ENCODE results near the gene PPP1R36. TPM values are rescaled to one million over a fixed set of nuclear protein-coding genes. Genes with fewer than 3 reads are reported as not detected.

Gene PPP1R36
- total and polyA plus RNA-seq, 2 of the 13 experiments (the other 11 are each of a cell fraction or from before 2014, with no cell fraction given), result 0.11 to 0.17 TPM

DNA sequence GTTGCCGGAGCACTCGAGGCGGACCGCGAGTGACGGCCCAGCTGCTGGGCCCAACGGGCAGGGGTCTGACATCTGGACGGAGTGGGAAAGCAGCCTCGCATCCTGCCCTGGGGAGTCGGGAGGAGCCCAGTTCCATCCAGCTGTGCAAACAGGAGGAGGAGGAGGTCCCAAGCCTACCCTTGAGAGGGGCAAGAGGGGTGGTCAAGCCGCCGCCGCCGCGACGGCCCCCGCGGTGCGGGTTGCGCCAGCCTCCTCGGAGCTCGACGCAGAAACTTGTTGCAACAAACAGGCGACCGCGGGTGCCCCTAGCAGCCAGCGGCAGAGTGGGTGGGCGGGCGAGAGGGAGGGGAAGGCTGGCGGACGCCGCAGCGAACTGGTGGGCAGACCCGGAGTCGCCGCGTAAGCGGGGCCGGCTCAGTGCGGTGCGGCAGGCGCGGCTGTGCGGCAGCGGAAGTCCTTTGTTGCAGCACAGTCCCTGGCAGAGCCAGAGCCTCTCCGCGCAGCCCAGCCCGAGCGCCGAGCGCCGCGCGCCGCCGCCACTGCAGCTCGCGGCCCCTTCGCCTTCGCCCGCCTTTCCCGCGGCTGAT is 45.4 kb upstream of the PPP1R36 start, which contains the start of gene ZBTB1 (continued):
- TF ChIP-seq, protein P1, sequence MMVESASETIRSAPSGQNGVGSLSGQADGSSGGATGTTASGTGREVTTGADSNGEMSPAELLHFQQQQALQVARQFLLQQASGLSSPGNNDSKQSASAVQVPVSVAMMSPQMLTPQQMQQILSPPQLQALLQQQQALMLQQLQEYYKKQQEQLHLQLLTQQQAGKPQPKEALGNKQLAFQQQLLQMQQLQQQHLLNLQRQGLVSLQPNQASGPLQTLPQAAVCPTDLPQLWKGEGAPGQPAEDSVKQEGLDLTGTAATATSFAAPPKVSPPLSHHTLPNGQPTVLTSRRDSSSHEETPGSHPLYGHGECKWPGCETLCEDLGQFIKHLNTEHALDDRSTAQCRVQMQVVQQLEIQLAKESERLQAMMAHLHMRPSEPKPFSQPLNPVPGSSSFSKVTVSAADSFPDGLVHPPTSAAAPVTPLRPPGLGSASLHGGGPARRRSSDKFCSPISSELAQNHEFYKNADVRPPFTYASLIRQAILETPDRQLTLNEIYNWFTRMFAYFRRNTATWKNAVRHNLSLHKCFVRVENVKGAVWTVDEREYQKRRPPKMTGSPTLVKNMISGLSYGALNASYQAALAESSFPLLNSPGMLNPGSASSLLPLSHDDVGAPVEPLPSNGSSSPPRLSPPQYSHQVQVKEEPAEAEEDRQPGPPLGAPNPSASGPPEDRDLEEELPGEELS (CRISPR knock-in tag; IDR thresholded peaks at IDR 0.05), result no peak; the same call in 1 of the 2 replicates
- TF ChIP-seq, protein P2, sequence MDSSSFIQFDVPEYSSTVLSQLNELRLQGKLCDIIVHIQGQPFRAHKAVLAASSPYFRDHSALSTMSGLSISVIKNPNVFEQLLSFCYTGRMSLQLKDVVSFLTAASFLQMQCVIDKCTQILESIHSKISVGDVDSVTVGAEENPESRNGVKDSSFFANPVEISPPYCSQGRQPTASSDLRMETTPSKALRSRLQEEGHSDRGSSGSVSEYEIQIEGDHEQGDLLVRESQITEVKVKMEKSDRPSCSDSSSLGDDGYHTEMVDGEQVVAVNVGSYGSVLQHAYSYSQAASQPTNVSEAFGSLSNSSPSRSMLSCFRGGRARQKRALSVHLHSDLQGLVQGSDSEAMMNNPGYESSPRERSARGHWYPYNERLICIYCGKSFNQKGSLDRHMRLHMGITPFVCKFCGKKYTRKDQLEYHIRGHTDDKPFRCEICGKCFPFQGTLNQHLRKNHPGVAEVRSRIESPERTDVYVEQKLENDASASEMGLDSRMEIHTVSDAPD (CRISPR knock-in tag; IDR thresholded peaks at IDR 0.05), result 0 out of 2 replicates have a peak, but pooled peaks have one; percentile 3
- TF ChIP-seq ZNF432 (CRISPR knock-in tag; IDR thresholded peaks at IDR 0.05; ENCODE audit: borderline replicate concordance), result 0 out of 2 replicates have a peak, but pooled peaks have one; percentile 49
- 0 out of 2 replicates have a peak, but pooled peaks have one; percentile 24 for TF ChIP-seq KLF15 (CRISPR knock-in tag; IDR thresholded peaks at IDR 0.05; ENCODE audit: borderline replicate concordance)
- TF ChIP-seq ZNF589 (CRISPR knock-in tag; conservative IDR thresholded peaks at IDR 0.05), result peak; percentile 36; the same call in 1 of the 2 replicates
- TF ChIP-seq, protein P3, sequence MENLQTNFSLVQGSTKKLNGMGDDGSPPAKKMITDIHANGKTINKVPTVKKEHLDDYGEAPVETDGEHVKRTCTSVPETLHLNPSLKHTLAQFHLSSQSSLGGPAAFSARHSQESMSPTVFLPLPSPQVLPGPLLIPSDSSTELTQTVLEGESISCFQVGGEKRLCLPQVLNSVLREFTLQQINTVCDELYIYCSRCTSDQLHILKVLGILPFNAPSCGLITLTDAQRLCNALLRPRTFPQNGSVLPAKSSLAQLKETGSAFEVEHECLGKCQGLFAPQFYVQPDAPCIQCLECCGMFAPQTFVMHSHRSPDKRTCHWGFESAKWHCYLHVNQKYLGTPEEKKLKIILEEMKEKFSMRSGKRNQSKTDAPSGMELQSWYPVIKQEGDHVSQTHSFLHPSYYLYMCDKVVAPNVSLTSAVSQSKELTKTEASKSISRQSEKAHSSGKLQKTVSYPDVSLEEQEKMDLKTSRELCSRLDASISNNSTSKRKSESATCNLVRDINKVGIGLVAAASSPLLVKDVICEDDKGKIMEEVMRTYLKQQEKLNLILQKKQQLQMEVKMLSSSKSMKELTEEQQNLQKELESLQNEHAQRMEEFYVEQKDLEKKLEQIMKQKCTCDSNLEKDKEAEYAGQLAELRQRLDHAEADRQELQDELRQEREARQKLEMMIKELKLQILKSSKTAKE (CRISPR knock-in tag; IDR thresholded peaks at IDR 0.05; ENCODE audit: borderline replicate concordance), result peak; percentile 61; the same call in 1 of the 2 replicates
- no peak for TF ChIP-seq ZNF720 (CRISPR knock-in tag; IDR thresholded peaks at IDR 0.05)
- TF ChIP-seq ZNF766 (CRISPR knock-in tag; IDR thresholded peaks at IDR 0.05; ENCODE audit: borderline replicate concordance), result no peak
- no peak for TF ChIP-seq ZNF44 (CRISPR knock-in tag; IDR thresholded peaks at IDR 0.05)
- TF ChIP-seq KLF13 (CRISPR knock-in tag; IDR thresholded peaks at IDR 0.05), result no peak
- 0 out of 2 replicates have a peak, but pooled peaks have one; percentile 51 for TF ChIP-seq HNRNPL (IDR thresholded peaks at IDR 0.05; ENCODE audit: low read depth, low read length)
- no peak for TF ChIP-seq ZIK1 (CRISPR knock-in tag; IDR thresholded peaks at IDR 0.05; ENCODE audit: borderline replicate concordance, low read depth)
- TF ChIP-seq TBP (CRISPR knock-in tag; IDR thresholded peaks at IDR 0.05), result no peak
- TF ChIP-seq, protein P4, sequence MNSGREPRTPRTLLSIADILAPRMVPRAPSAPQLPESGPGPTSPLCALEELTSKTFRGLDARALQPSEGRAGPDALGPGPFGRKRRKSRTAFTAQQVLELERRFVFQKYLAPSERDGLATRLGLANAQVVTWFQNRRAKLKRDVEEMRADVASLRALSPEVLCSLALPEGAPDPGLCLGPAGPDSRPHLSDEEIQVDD (CRISPR knock-in tag; IDR thresholded peaks at IDR 0.05; ENCODE audit: borderline replicate concordance), result 0 out of 2 replicates have a peak, but pooled peaks have one; percentile 41
- no peak for TF ChIP-seq ZSCAN22 (CRISPR knock-in tag; IDR thresholded peaks at IDR 0.05)
- TF ChIP-seq NRL (CRISPR knock-in tag; IDR thresholded peaks at IDR 0.05; ENCODE audit: borderline replicate concordance), result no peak; the same call in 1 of the 2 replicates
- TF ChIP-seq KDM1A (CRISPR knock-in tag; IDR thresholded peaks at IDR 0.05), result no peak
- TF ChIP-seq HNRNPK (IDR thresholded peaks at IDR 0.05; ENCODE audit: low read depth, low read length, poor library complexity, severe bottlenecking), result no peak
- TF ChIP-seq, protein P5, sequence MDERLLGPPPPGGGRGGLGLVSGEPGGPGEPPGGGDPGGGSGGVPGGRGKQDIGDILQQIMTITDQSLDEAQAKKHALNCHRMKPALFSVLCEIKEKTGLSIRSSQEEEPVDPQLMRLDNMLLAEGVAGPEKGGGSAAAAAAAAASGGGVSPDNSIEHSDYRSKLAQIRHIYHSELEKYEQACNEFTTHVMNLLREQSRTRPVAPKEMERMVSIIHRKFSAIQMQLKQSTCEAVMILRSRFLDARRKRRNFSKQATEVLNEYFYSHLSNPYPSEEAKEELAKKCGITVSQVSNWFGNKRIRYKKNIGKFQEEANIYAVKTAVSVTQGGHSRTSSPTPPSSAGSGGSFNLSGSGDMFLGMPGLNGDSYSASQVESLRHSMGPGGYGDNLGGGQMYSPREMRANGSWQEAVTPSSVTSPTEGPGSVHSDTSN (CRISPR knock-in tag; IDR thresholded peaks at IDR 0.05), result no peak
- TF ChIP-seq DPF2 (CRISPR knock-in tag; IDR thresholded peaks at IDR 0.05; ENCODE audit: borderline replicate concordance, low read depth), result no peak; the same call in 1 of the 2 replicates
- peak; percentile 47; the same call in 1 of the 3 replicates for TF ChIP-seq MXI1 (IDR thresholded peaks at IDR 0.05; ENCODE audit: borderline replicate concordance, low read depth, low read length)

Data from HepG2 (cell line).